Sigmoid colon (tissue), 4 donors: Measurements from ENCODE around the gene SSC4D.

ENCODE experiments used
- EP300 ChIP-seq, 4 donors: sonication (generic); formaldehyde crosslinking; IDR thresholded peaks; one replicate each; pipeline ENCODE4 v1.6.1; 2017; ENCODE audit warnings: antibody characterized with exemption in 4 of 4
- POLR2A ChIP-seq, 2 donors: fragments of 450-650 bp; IDR thresholded peaks; one replicate each; pipeline ENCODE4 v1.6.1; 2016; ENCODE audit warnings: antibody characterized with exemption in 2 of 2, mild to moderate bottlenecking in 2 of 2, moderate library complexity in 2 of 2
- POLR2AphosphoS5 ChIP-seq, 4 donors: sonication (generic); formaldehyde crosslinking; IDR thresholded peaks; one replicate each; pipeline ENCODE4 v1.6.1; 2017; ENCODE audit warnings: antibody characterized with exemption in 4 of 4
- TF ChIP-seq, protein P1 (sequence below), 4 experiments: fragments of 450-650 bp in 3 of 4; fragments of 200-600 bp in 1 of 4; IDR thresholded peaks; one replicate each; pipeline ENCODE4 v1.5.1; 2016 to 2019; ENCODE audit warnings: antibody characterized with exemption in 4 of 4, mild to moderate bottlenecking in 3 of 4, moderate library complexity in 2 of 4

DNA sequence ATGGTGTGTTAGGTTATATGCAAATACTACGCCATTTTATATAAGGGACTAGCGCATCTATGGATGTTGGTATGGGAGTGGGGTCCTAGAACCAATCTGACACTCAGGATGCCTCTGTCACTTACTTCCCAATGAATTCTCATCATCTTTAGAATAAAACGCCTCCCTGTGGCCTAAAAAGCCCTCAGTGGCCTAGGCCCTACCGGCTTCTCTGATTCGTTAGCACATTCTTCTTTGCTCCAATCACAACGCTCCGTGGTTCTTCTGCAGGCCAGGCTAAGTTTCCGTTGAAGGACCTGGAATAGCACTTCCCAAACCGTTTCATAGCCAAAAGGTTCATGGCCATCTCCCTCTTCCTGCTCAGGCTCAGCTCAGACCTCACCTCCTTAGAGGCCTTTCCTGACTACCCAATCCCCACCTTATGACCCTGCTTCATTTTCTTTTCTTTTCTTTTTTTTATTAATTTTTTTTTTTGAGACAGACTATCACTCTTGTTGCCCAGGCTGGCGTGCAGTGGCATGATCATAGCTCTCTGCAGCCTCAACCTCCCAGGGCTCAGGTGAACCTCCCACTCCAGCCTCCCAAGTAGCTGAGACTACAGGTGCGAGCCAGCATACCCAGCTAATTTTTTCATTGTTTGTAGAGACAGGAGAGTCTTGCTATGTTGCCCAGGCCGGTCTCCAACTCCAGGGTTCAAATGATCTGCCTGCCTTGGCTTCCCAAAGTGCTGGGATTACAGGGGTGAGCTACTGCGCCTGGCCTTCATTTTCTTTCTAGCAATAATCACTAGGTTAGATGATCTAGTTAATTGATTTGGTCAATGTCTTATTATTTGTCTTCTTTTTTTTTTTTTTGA lies 26.2 kb downstream of the SSC4D start:
- TF ChIP-seq EP300 (IDR thresholded peaks at IDR 0.05) (no peak), POLR2AphosphoS5 (IDR thresholded peaks at IDR 0.05) (no peak), POLR2A (IDR thresholded peaks at IDR 0.05) (no peak)
- TF ChIP-seq, protein P1, sequence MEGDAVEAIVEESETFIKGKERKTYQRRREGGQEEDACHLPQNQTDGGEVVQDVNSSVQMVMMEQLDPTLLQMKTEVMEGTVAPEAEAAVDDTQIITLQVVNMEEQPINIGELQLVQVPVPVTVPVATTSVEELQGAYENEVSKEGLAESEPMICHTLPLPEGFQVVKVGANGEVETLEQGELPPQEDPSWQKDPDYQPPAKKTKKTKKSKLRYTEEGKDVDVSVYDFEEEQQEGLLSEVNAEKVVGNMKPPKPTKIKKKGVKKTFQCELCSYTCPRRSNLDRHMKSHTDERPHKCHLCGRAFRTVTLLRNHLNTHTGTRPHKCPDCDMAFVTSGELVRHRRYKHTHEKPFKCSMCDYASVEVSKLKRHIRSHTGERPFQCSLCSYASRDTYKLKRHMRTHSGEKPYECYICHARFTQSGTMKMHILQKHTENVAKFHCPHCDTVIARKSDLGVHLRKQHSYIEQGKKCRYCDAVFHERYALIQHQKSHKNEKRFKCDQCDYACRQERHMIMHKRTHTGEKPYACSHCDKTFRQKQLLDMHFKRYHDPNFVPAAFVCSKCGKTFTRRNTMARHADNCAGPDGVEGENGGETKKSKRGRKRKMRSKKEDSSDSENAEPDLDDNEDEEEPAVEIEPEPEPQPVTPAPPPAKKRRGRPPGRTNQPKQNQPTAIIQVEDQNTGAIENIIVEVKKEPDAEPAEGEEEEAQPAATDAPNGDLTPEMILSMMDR (IDR thresholded peaks at IDR 0.05), result no peak
